HepG2 (cell line): ENCODE data around the gene CAMKMT. TPM values are rescaled to one million over a fixed set of nuclear protein-coding genes. Genes with fewer than 3 reads are reported as not detected.

ENCODE experiments used
- ATAC-seq: fragments of 200-7000 bp; cut with Tn5 transposase; 3 replicates; pipeline ENCODE4 v1.9.1; 2020; ENCODE audit warnings: mild to moderate bottlenecking, moderate library complexity
- BruUV-seq: library from RNA; stranded (reverse); fragments of 400-500 nt; replicated peaks from 2 replicates; lab custom pipeline; 2021; lab: Mats Ljungman, UMichigan
- CTCF ChIA-PET: fragments of 300-600 bp; formaldehyde crosslinking; extraction: SDS; loops from one replicate; lab custom pipeline; 2021; ENCODE audit warnings: low total read pairs, inconsistent platforms, low intra/inter-chr PET ratio; lab: Yijun Ruan, JAX
- POLR2A ChIA-PET: fragments of 350-600 bp; sonication (Branson Sonifier 250); formaldehyde crosslinking; loops from one replicate; lab custom pipeline; 2020; ENCODE audit warnings: antibody characterized with exemption, inconsistent platforms; lab: Yijun Ruan, JAX
- DNase-seq: peaks from one replicate; pipeline ENCODE4 v3.0.0-alpha.2; 2015; ENCODE audit warnings: low spot score
- FAIRE-seq: peaks from 3 replicates; lab custom pipeline; 2011; peaks lifted over from hg19 to GRCh38; lab: Jason Lieb, UNC
- H2AFZ ChIP-seq: one replicate; pipeline ENCODE4 v1.6.1; 2011; ENCODE audit warnings: low read length, inconsistent platforms
- H3K27ac ChIP-seq: fragments of 300-600 bp; 3 replicates; pipeline ENCODE4 v1.8.0; 2011; ENCODE audit warnings: mixed run types, mild to moderate bottlenecking, mixed read lengths, low read length, inconsistent platforms; ENCODE audit not compliant: insufficient read depth; ENCODE audit errors: extremely low read length
- H3K27me3 ChIP-seq, 2 experiments: fragments of 200-600 bp in 1 of 2; 2 replicates in 1 of 2; 3 replicates in 1 of 2; pipeline versions ENCODE4 v1.6.0 to v1.8.0; 2011; ENCODE audit warnings: low read length in 2 of 2, mild to moderate bottlenecking in 2 of 2, moderate library complexity in 2 of 2, inconsistent platforms in 1 of 2; ENCODE audit not compliant: insufficient read depth in 2 of 2, control insufficient read depth in 1 of 2
- H3K36me3 ChIP-seq, 2 experiments: fragments of 200-600 bp in 1 of 2; replicated peaks in 1 of 2; 2 replicates in 1 of 2; 3 replicates in 1 of 2; pipeline versions ENCODE4 v1.5.1 to v1.8.0; 2011; ENCODE audit warnings: low read length in 2 of 2, inconsistent platforms in 1 of 2; ENCODE audit not compliant: insufficient read depth in 2 of 2, control insufficient read depth in 1 of 2
- H3K4me1 ChIP-seq: 2 replicates; pipeline ENCODE4 v1.5.1; 2012; ENCODE audit warnings: low read length, inconsistent platforms; ENCODE audit not compliant: insufficient read depth
- H3K4me2 ChIP-seq: 2 replicates; pipeline ENCODE4 v1.6.0; 2011; ENCODE audit warnings: low read depth, low read length, inconsistent platforms
- H3K4me3 ChIP-seq, 3 experiments: fragments of 200-600 bp in 1 of 3; sonication (generic), shearing (Covaris generic) in 1 of 3; replicated peaks in 1 of 3; 2 replicates each; pipeline ENCODE4 v1.5.1; 2011 to 2016; ENCODE audit warnings: low read length in 3 of 3, inconsistent platforms in 2 of 3, low read depth in 2 of 3, mild to moderate bottlenecking in 2 of 3, control low read depth in 1 of 3, mixed read lengths in 1 of 3; ENCODE audit not compliant: insufficient read depth in 1 of 3
- H3K79me2 ChIP-seq: one replicate; pipeline ENCODE4 v1.6.1; 2011; ENCODE audit warnings: low read length, inconsistent platforms; ENCODE audit not compliant: insufficient read depth
- H3K9ac ChIP-seq: 2 replicates; pipeline ENCODE4 v1.6.0; 2011; ENCODE audit warnings: mild to moderate bottlenecking, low read depth, low read length, inconsistent platforms; ENCODE audit not compliant: insufficient read depth
- H3K9me3 ChIP-seq: 2 replicates; pipeline ENCODE4 v1.5.1; 2012; ENCODE audit warnings: mild to moderate bottlenecking, low read length
- H4K20me1 ChIP-seq: 2 replicates; pipeline ENCODE4 v1.6.0; 2011; ENCODE audit warnings: inconsistent platforms, mild to moderate bottlenecking, low read length, moderate library complexity; ENCODE audit not compliant: insufficient read depth
- EHMT2 ChIP-seq: fragments of 200-600 bp; sonication (generic); IDR thresholded peaks from 2 replicates; pipeline ENCODE4 v1.7.0; 2017; ENCODE audit warnings: antibody characterized with exemption, low read depth, low read length, borderline replicate concordance
- FOXO4 ChIP-seq: sonication (generic); formaldehyde crosslinking; conservative IDR thresholded peaks from 2 replicates; pipeline ENCODE4 v1.8.1; 2023; ENCODE audit warnings: missing genetic modification reagents
- NFRKB ChIP-seq: fragments of 450-650 bp; IDR thresholded peaks from 2 replicates; pipeline ENCODE4 v1.6.1; 2017
- SMARCC2 ChIP-seq: fragments of 450-650 bp; IDR thresholded peaks from 2 replicates; pipeline ENCODE4 v1.6.1; 2017; ENCODE audit warnings: antibody characterized with exemption, mild to moderate bottlenecking
- ZNF879 ChIP-seq: sonication (generic); formaldehyde crosslinking; IDR thresholded peaks from 2 replicates; pipeline ENCODE4 v1.8.1; 2023; ENCODE audit warnings: missing genetic modification reagents
- ZSCAN5A ChIP-seq: sonication (generic); formaldehyde crosslinking; IDR thresholded peaks from 2 replicates; pipeline ENCODE4 v1.8.0; 2022; ENCODE audit warnings: mild to moderate bottlenecking, missing genetic modification reagents, borderline replicate concordance
- WGBS: methylation state at CpG from one replicate; pipeline ENCODE4 v1.1.6; 2017; ENCODE audit warnings: low lambda C conversion rate; 5-methylcytosine and 5-hydroxymethylcytosine counted together
- in situ Hi-C: cut with HindIII; loops from 2 replicates; pipeline ENCODE4 v1.10.0; 2017; ENCODE audit warnings: low pct_unique_long_range_greater_than_20kb; ENCODE audit not compliant: extremely low pct_ligation_motif_present
- intact Hi-C: fragments of 100-400 bp; cut with micrococcal nuclease; formaldehyde crosslinking; loops from one replicate; pipeline ENCODE4 v1.10.0; 2022; ENCODE audit not compliant: unreplicated experiment
- polyA plus RNA-seq, 8 experiments: library from polyadenylated mRNA; depleted of rRNA in 3 of 8; stranded (reverse) in 7 of 8; unstranded in 1 of 8; fragments of >200 nt; fragmentation: Illumina TruSeq in 4 of 8; extraction: Trizol in 4 of 8; gene quantifications; 2 replicates each; pipeline versions ENCODE4 v1.2.1 to v1.2.3, GENCODE V29; 2011 to 2016; ENCODE audit warnings: low read depth in 4 of 8, missing spikeins in 1 of 8, mixed read lengths in 1 of 8; ENCODE audit not compliant: insufficient read depth in 1 of 8
- total RNA-seq, 5 experiments: library from RNA; depleted of rRNA; stranded (reverse); fragments of >200 nt; fragmentation: Illumina TruSeq; extraction: Trizol; gene quantifications; 2 replicates each; pipeline ENCODE4 v1.2.3, GENCODE V29; 2016; ENCODE audit warnings: low read depth in 1 of 5

CAMKMT gene
- total and polyA plus RNA-seq, 2 of the 13 experiments (the other 11 are each of a cell fraction or from before 2014, with no cell fraction given): 6.9 to 20.8 TPM

GRCh38 chr2:44549099-44549471 is 187.3 kb downstream of the CAMKMT start (continued):
- TF ChIP-seq NFRKB: no peak
- TF ChIP-seq SMARCC2: no peak
- no peak for TF ChIP-seq EHMT2
- TF ChIP-seq ZNF879 (CRISPR knock-in tag): no peak

- Histone ChIP-seq H3K4me1 (no peaks in the 10 kb centered on the region), H3K27me3 (no peaks in the 10 kb centered on the region), H3K79me2 (no peaks in the 10 kb centered on the region), H3K4me3 (no peak overlapping the region), H3K9me3 (no peaks in the 10 kb centered on the region), H4K20me1 (no peaks in the 10 kb centered on the region), H3K27ac (no peak overlapping the region), H3K36me3 (no peaks in the 10 kb centered on the region), H2AFZ (no peak overlapping the region), H3K9ac (no peak overlapping the region), H3K4me2 (no peak overlapping the region)
- intact Hi-C loops: no loop called here
- ChIA-PET CTCF (no interaction called here), POLR2A (no interaction called here)
- in situ Hi-C loops: no loop called here
- 89% methylated on average over 4 of the region's 4 CpGs for WGBS
- FAIRE-seq: no peak
- ATAC-seq: no peak
- no TSS peak for BruUV-seq
- TF ChIP-seq ZSCAN5A (CRISPR knock-in tag) (no peak), FOXO4 (CRISPR knock-in tag) (0 out of 2 replicates have a peak, but pooled peaks have one; percentile 70)
- no peak for DNase-seq
Observed at GRCh38 chr2:44549856-44550255, 188.1 kb downstream of the CAMKMT start.
